ENCODE measurements around the gene SKA2.

DNA sequence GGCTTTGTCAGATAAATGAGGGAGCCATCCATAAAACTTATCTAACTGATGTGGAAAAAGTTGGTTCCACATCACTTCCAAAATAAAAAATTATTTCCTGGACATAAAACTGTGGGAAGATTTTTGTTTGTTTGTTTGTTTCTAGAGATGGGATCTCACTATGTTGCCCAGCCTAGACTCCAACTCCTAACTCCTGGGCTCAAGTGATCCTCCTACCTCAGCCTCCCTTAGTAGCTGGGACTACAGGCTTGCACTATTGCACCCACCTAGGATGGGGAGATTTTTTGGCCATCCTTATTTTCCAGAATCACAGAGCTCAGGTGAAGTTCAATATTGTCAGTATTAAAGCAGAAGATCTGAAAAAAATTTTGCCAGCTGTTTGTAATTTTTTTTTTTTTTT is 31.0 kb upstream of the SKA2 start:
- TF ChIP-seq, protein P1, sequence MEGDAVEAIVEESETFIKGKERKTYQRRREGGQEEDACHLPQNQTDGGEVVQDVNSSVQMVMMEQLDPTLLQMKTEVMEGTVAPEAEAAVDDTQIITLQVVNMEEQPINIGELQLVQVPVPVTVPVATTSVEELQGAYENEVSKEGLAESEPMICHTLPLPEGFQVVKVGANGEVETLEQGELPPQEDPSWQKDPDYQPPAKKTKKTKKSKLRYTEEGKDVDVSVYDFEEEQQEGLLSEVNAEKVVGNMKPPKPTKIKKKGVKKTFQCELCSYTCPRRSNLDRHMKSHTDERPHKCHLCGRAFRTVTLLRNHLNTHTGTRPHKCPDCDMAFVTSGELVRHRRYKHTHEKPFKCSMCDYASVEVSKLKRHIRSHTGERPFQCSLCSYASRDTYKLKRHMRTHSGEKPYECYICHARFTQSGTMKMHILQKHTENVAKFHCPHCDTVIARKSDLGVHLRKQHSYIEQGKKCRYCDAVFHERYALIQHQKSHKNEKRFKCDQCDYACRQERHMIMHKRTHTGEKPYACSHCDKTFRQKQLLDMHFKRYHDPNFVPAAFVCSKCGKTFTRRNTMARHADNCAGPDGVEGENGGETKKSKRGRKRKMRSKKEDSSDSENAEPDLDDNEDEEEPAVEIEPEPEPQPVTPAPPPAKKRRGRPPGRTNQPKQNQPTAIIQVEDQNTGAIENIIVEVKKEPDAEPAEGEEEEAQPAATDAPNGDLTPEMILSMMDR (IDR thresholded peaks at IDR 0.05; ENCODE audit: low read depth, low read length): no peak
- no peak for TF ChIP-seq POLR2A (IDR thresholded peaks at IDR 0.05; ENCODE audit: extremely low read depth, insufficient read length)
- TF ChIP-seq, protein P2, sequence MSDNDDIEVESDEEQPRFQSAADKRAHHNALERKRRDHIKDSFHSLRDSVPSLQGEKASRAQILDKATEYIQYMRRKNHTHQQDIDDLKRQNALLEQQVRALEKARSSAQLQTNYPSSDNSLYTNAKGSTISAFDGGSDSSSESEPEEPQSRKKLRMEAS (IDR thresholded peaks at IDR 0.05; ENCODE audit: low read depth, low read length): no peak
- no peak for TF ChIP-seq MYC (IDR thresholded peaks at IDR 0.05; ENCODE audit: low read depth, low read length)
